HAP-1 (cell line): ENCODE results near the gene TRPT1.
A peak's percentile ranks its signal among the peaks of the same experiment; 100 is the strongest.

Experiments used
- DNase-seq, 2 experiments: peaks; one replicate each; pipeline ENCODE4 v3.0.0-alpha.2; 2016 to 2020; ENCODE audit warnings: low spot score in 2 of 2
- H3K27me3 ChIP-seq: fragments of 250-450 bp; sonication (Bioruptor Pico); 2 replicates; pipeline ENCODE4 v1.5.1; 2020; ENCODE audit warnings: low read depth, mild to moderate bottlenecking, moderate library complexity
- H3K36me3 ChIP-seq: fragments of 250-450 bp; sonication (Bioruptor Pico); replicated peaks from 2 replicates; pipeline ENCODE4 v1.5.1; 2020; ENCODE audit warnings: mild to moderate bottlenecking
- H3K4me1 ChIP-seq: fragments of 250-450 bp; sonication (Bioruptor Pico); 2 replicates; pipeline ENCODE4 v1.5.1; 2020; ENCODE audit warnings: mild to moderate bottlenecking
- H3K4me3 ChIP-seq: fragments of 250-450 bp; sonication (Bioruptor Pico); 2 replicates; pipeline ENCODE4 v1.5.1; 2020; ENCODE audit warnings: mild to moderate bottlenecking, moderate library complexity
- H3K9me3 ChIP-seq: fragments of 250-450 bp; sonication (Bioruptor Pico); 2 replicates; pipeline ENCODE4 v1.5.1; 2020; ENCODE audit warnings: mild to moderate bottlenecking, moderate library complexity
- in situ Hi-C: fragments of 300-500 bp; cut with MboI; formaldehyde crosslinking; loops from 3 replicates; pipeline ENCODE4 v1.14.3; 2020; ENCODE audit warnings: low sequenced_read_pairs, inconsistent platforms, mixed read lengths

TRPT1 gene

GRCh38 chr11:64225608-64226506, at the start of gene TRPT1, which contains the start of gene NUDT22:
Gene TRPT1, minus strand, starts transcription at chr11:64226186. Its CDS starts 326 bp downstream, at chr11:64225860.
Gene NUDT22, plus strand, starts transcription at chr11:64226274. Its CDS starts 379 bp downstream, at chr11:64226653.
- peak; percentile 86 to 95 for DNase-seq
- Histone ChIP-seq H3K9me3 (no peaks in the 10 kb centered on the region), H3K36me3 (peaks cover 13% of the 10 kb centered on the region), H3K4me3 (peak within 1 kb of the TSS; percentile 79), H3K4me1 (peaks cover 6% of the 10 kb centered on the region; the same call in 1 of the 2 replicates), H3K27me3 (no peaks in the 10 kb centered on the region)
- in situ Hi-C loops = no loop called here

DNA sequence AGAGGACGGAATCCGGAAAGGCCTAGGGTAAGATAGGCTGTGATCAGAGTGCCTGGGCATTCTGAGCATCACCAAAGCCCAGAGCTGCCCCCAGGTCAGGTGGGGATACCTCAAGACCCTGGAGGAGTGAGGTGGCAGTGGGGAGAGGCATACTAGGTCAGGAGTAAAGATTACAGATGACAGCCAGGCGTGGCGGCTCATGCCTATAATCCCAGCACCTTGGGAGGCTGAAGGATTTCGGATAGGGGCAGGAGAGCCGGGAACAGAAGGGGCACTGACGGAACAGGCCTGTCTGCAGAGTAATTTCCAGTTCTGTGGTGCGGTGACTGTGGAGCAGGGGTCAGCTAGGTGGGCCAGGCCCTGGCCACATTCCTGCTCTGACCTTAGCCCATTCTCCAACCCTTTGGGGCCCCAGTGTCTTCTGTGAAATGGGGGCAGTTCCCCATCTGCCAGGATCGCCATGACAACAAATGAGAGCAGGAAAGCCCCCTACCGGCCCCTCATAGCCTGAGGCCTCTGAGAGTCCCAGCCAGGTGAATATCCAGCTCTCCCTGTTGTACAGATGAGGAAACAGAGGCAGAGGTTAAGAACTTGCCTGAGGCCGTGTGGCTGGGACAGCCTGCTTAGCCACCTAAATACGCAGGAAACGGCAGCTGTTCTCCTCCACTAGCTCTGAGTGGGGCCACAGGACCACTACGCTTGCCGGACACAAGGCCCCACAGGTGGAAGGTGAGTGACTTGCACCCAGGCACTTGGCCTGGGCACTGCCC, 49.2 kb upstream of the TRPT1 start:
- Histone ChIP-seq H3K4me3 (no peak overlapping the region), H3K4me1 (no peaks in the 10 kb centered on the region), H3K27me3 (no peaks in the 10 kb centered on the region), H3K36me3 (peaks cover 28% of the 10 kb centered on the region), H3K9me3 (no peaks in the 10 kb centered on the region)
- DNase-seq = no peak
- in situ Hi-C loops = no loop called here

- peaks cover 4% of the 10 kb centered on the region; the same call in 1 of the 2 replicates for H3K4me1 ChIP-seq
- H3K9me3 ChIP-seq = no peaks in the 10 kb centered on the region
- peak overlapping the region; percentile 70 for H3K4me3 ChIP-seq
- peaks cover 31% of the 10 kb centered on the region for H3K36me3 ChIP-seq
- peak; percentile 98 for DNase-seq
- no peaks in the 10 kb centered on the region for H3K27me3 ChIP-seq
- in situ Hi-C loops = loop anchor here (25.0 kb wide), 1 partner anchor 843 kb away; the partner anchor contains the start of genes FAU, MRPL49, TM7SF2 and ZNHIT2
These were observed 43.7 kb upstream of the TRPT1 start for GRCh38 chr11:64269540-64270220.

- Histone ChIP-seq H3K27me3 (no peaks in the 10 kb centered on the region), H3K36me3 (peaks cover 35% of the 10 kb centered on the region), H3K4me1 (peaks cover 4% of the 10 kb centered on the region; the same call in 1 of the 2 replicates), H3K4me3 (peak overlapping the region; percentile 70), H3K9me3 (no peaks in the 10 kb centered on the region)
- peak in 1 of 2 experiments; percentile 61 for DNase-seq
- in situ Hi-C loops = loop anchor here (25.0 kb wide), 1 partner anchor 843 kb away; the partner anchor contains the start of genes FAU, MRPL49, TM7SF2 and ZNHIT2
These were observed 43.0 kb upstream of the TRPT1 start for GRCh38 chr11:64268893-64269539.

GRCh38 chr11:64268025-64268892, 42.3 kb upstream of the TRPT1 start:
- in situ Hi-C loops = loop anchor here (25.0 kb wide), 1 partner anchor 844 kb away; the partner anchor contains the start of genes FAU, MRPL49, TM7SF2 and ZNHIT2
- H3K4me1 ChIP-seq = peaks cover 4% of the 10 kb centered on the region; the same call in 1 of the 2 replicates

DNA sequence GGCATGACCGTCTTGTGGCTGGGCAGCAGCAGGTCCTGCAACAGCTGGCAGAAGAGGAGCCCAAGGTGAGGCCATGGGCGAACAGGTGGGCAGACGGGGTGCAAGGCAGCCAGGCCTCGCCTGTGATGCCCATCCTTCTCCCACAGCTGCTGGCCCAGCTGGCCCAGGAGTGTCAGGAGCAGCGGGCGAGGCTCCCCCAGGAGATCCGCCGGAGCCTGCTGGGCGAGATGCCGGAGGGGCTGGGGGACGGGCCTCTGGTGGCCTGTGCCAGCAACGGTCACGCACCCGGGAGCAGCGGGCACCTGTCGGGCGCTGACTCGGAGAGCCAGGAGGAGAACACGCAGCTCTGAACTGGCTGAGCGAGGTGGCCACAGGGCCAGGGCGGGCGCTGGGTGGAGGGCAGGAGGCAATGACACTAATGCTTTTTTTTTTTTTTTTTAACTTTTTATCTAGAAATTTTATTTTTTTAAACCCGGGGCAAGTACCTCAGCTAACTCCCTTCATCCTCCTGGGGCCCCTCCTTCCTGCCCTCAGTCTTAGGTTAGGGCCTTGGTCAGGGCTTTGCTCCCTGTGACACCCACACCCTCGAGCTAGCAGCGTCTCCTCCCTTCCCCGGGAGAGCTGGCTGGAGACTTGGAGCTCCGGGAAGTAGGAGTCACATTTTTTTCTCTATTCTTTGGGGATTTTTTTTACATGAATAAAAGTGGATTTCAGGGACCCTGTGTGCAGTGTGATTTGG, 41.4 kb upstream of the TRPT1 start:
- Histone ChIP-seq H3K9me3 (no peaks in the 10 kb centered on the region), H3K4me3 (no peak overlapping the region), H3K4me1 (peaks cover 4% of the 10 kb centered on the region; the same call in 1 of the 2 replicates), H3K27me3 (no peaks in the 10 kb centered on the region), H3K36me3 (peaks cover 44% of the 10 kb centered on the region)
- no peak for DNase-seq
- in situ Hi-C loops = loop anchor here (25.0 kb wide), 1 partner anchor 845 kb away; the partner anchor contains the start of genes FAU, MRPL49, TM7SF2 and ZNHIT2

More at GRCh38 chr11:64268025-64268892, 42.3 kb upstream of the TRPT1 start:
- Histone ChIP-seq H3K27me3 (no peaks in the 10 kb centered on the region), H3K9me3 (no peaks in the 10 kb centered on the region), H3K4me3 (peak overlapping the region; percentile 70), H3K36me3 (peaks cover 43% of the 10 kb centered on the region)
- peak in 1 of 2 experiments; percentile 53 for DNase-seq

- peaks cover 53% of the 10 kb centered on the region for H3K36me3 ChIP-seq
- DNase-seq = no peak
- no peak overlapping the region for H3K4me3 ChIP-seq
- H3K27me3 ChIP-seq = no peaks in the 10 kb centered on the region
- H3K4me1 ChIP-seq = peaks cover 4% of the 10 kb centered on the region; the same call in 1 of the 2 replicates
- no peaks in the 10 kb centered on the region for H3K9me3 ChIP-seq
- in situ Hi-C loops = loop anchor here (25.0 kb wide), 1 partner anchor 846 kb away; the partner anchor contains the start of genes FAU, MRPL49, TM7SF2 and ZNHIT2
These were observed 40.4 kb upstream of the TRPT1 start for GRCh38 chr11:64266339-64266738.

GRCh38 chr11:64265176-64266160, 39.5 kb upstream of the TRPT1 start:
- H3K36me3 ChIP-seq = peaks cover 57% of the 10 kb centered on the region
- H3K4me1 ChIP-seq = peaks cover 4% of the 10 kb centered on the region; the same call in 1 of the 2 replicates
- no peaks in the 10 kb centered on the region for H3K9me3 ChIP-seq
- no peaks in the 10 kb centered on the region for H3K27me3 ChIP-seq
- no peak overlapping the region for H3K4me3 ChIP-seq
- DNase-seq = no peak
- in situ Hi-C loops = loop anchor here (25.0 kb wide), 1 partner anchor 847 kb away; the partner anchor contains the start of genes FAU, MRPL49, TM7SF2 and ZNHIT2

DNA sequence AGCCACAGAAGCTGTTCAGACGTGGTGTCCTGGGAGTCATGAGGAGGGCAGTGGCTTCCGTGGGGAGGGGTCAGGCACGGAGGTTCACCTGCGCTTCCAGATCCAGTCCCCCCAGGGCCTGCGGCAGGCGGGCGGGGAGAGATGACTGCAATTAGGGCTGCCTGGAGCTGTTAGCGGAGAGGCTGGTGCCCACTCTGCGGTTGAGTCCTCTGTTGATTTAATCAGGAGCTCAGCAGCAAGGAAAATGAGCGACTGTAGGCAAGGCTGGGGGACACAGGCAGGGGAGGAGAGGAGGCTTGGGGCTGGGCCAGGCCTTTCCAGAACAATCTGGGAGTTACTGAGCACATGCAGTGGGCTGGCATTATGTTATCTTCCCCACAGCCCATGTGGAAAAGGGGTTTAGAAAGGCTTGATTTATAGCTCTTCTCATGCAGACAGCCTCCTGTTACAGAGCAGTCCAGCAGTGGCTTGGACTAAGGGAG, 38.4 kb upstream of the TRPT1 start:
- no peak overlapping the region for H3K4me3 ChIP-seq
- no peaks in the 10 kb centered on the region for H3K27me3 ChIP-seq
- no peak for DNase-seq
- in situ Hi-C loops = loop anchor here (25.0 kb wide), 1 partner anchor 848 kb away; the partner anchor contains the start of genes FAU, MRPL49, TM7SF2 and ZNHIT2
- peaks cover 4% of the 10 kb centered on the region; the same call in 1 of the 2 replicates for H3K4me1 ChIP-seq
- peaks cover 67% of the 10 kb centered on the region for H3K36me3 ChIP-seq
- no peaks in the 10 kb centered on the region for H3K9me3 ChIP-seq

DNA sequence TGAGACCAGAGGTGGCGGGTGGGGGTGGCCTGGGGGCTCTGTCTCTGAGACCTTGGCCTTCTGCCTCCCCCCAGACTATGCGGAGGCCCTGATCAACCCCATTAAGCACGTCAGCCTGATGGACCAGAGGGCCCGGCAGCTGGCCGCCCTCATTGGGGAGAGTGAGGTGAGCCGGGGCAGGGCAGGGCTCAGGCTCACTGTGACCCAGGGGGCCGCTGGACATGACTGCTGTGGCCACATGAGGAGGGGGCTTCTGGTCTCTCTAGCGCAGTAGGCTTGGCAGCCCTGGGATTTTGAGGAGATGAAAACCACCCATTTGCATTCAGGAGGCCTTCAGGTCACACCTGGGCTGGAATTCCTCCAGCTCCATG, 37.9 kb upstream of the TRPT1 start:
- DNase-seq = no peak
- Histone ChIP-seq H3K4me1 (peaks cover 4% of the 10 kb centered on the region; the same call in 1 of the 2 replicates), H3K4me3 (no peak overlapping the region), H3K9me3 (no peaks in the 10 kb centered on the region), H3K36me3 (peaks cover 72% of the 10 kb centered on the region), H3K27me3 (no peaks in the 10 kb centered on the region)
- in situ Hi-C loops = loop anchor here (25.0 kb wide), 1 partner anchor 848 kb away; the partner anchor contains the start of genes FAU, MRPL49, TM7SF2 and ZNHIT2
